HG03280 (cell line): ENCODE data around the gene P2RX3.
A peak's percentile ranks its signal among the peaks of the same experiment; 100 is the strongest.
"Not testable (repeated sequence)": the region's sequence is repeated elsewhere in the genome, so short reads cannot be mapped to it uniquely, and the experiment has no call there.

Source experiments
- ATAC-seq: cut with Tn5 transposase; IDR thresholded peaks from one replicate; pipeline ENCODE4 v1.9.1; 2021; ENCODE audit warnings: mild to moderate bottlenecking, moderate library complexity; ENCODE audit not compliant: unreplicated experiment

The P2RX3 gene

DNA sequence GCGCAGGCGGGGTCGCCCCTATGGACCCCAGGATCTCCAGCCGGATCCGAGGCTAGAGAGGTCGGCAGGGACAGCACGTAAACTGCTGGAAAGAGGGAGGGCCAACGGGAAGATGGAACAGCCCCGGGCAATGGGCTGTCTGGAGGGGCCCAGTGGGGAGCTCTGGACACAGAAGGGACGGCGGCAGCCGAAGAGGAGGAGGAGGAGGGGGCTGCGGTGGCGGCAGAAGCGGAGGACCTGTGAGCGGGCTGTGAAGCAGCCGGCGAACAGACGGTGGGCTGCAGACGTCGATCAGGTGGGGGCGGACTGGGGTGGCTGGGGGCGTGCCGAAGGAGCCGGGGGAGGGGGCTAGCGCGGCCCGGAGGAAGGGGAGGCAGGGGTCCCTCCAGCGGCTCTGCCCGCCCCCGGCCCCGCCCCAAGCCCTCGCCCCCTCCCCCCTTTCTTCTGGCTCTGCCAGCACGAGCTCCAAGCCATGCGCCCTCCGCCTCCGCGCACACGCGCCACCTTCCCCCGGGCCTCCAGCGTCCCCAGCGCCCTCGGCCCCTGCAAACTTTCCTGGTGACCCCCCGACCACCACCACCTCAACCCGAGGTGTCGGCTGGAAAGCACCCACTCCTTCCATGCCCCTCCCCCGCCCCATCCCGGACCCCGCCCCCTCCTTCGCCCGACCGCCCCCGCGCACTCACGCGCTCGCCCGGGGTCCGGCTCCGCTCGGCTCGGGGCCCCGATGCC, 13.8 kb upstream of the P2RX3 start:
- ATAC-seq, result peak; percentile 11

GRCh38 chr11:57324886-57325734, 13.0 kb upstream of the P2RX3 start, which contains the start of gene TNKS1BP1:
TSS of gene TNKS1BP1 (minus strand) at chr11:57324952. CDS start at chr11:57321885, 3,067 bp downstream.
- peak; percentile 90 for ATAC-seq

DNA sequence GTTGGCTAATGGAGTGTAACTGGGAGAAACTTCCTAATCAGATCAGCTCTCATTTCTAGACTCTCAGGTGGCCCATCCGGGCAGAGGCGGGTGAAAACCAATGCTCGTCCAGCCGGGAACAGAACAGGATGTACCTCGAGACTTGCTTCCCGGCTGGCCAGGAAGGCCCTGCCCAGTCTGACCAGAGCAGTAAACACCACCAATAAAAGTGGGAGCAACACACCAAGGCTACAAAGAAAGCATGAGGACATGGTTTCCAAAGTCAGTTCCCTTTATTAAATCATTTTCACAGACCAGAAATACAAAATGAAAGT, 12.5 kb upstream of the P2RX3 start:
- no peak for ATAC-seq

DNA sequence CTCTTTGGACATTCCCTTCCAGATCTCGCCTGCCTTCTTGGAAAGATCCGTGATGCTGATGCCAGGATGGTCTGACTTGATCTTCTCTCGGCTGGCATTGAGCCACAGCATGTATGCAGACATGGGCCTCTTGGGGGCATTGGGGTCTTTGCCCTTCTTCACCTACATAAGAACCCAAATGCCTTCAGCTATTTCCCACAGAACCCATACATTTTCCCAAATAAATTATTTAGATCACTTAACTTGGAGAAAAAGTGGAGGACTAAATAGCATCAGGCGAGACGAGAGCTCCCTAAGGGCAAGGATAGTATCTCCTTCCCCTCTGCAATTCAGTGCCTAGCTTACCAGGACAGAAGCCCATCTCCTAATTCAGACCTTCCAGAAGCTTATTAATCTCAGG, 10.4 kb upstream of the P2RX3 start:
- ATAC-seq, result no peak

DNA sequence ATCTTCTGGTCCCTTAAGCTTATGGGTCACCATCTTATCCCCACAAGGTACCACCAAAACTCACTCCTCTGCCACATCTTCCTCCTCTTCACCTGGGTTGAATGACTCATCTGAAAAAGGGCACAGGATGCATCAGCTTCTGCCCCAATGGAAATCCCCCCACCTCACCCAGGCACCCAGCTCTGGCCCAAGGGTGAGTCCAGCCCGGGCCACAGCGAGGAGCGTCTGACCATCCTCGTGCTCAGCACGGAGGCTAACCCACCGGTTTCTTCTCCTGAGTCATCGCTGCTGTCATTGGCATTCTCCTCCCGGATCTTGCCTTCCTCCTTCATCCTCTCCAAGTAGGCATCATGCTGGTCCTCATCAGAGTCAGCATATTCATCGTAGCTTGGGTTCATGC, 8.1 kb upstream of the P2RX3 start:
- ATAC-seq, result no peak

DNA sequence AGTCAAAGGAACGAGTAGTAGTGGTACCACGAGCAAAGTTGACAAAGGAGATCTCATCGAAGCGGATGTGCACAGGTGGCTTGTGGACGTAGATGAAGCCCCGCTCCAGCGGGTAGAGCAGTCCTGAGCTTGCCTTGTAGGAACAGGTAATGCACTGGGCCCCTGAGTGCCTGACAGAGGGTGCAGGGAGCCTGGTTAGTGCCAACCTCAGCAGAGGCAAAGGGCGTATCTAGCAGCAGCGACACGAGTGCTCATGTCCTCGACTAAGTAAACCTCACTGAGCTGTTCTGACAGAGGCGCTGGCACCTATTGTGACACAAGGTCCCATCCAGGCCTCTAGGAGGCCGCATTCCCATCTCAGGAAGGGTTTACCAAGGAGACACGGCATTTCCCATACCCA, 6.4 kb upstream of the P2RX3 start:
- ATAC-seq, result no peak

DNA sequence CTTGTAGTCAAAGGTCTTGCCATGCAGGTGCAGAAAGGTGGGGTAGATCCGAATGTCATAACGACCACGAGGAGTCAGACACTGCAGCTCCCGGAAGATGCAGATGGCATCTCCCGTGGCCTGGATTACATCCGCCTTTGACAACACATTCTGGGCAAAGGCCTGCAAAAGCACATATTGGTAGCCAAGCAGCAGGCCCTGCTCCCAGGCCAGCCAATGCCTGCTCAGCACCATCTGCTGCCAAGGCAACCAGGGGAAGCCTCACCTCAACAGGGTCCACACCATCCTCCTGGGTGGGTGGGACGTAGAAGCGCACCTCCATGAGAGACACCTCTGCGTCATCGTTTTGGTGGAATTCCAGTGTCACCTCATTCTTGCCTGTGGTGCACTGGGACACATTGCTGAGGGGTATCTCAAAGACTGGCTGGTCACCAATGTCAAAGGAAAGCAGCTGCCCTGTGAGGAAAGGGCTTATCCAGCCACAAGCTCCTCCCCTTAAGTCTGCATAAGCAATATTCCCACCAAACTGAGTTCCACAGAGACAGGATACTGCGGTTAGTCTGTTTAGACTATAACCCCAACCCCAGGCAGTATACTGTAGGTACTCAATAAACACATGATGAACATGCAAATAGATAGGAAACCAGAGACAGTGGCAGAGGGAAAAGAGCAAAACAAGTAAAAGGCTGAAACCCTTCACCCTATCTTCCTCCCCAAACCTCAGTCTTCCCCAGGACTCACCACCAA, 5.3 kb upstream of the P2RX3 start:
- no peak for ATAC-seq

DNA sequence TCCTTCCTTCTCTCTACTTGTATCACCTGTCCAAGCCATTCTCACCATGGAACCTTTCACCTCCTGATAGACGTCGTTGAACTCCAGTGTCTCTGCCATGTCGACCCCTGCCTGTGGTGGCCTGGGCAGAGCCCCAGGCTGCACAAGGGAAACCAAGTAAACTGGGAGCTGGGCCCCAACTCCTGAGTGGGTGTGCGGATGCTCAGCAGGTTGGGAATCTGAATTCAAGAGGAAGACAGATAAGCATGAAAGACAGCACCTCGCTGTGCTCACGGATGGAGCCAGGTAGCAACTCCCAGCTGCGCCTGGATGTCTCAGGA, 3.2 kb upstream of the P2RX3 start:
- ATAC-seq, result no peak

- peak; percentile 100 for ATAC-seq
These were observed 2.6 kb upstream of the P2RX3 start, which contains the start of gene SSRP1 for GRCh38 chr11:57335343-57336110. TSS of gene SSRP1 (minus strand) at chr11:57335892. CDS start at chr11:57335121, 771 bp downstream.

DNA sequence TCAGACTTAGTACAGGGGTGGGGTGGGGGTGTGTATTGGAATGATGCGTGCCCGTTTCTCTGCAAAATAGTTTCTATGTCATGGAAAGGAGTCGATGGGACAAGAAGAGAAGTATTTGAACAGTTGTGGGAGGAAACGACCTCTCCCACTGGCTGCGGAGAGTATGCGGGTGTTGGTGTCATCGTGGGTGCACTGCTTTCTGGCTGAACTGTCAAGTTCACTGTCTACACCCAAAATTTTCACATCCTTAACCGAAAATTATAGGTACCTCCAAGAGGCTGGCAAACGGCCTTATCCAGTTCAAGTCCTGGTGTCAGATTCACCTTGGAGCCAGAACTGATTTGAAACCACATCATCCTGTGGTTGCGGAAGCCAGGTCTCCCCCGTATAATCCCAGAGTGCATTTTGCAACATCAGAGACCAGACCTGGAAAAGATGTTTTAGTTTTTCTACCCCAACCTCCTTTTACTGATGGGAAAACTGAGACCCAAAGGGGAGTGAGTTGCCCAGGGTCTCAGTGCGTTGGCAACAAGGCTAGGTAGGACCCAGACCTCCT, 2.0 kb upstream of the P2RX3 start:
- ATAC-seq, result no peak

DNA sequence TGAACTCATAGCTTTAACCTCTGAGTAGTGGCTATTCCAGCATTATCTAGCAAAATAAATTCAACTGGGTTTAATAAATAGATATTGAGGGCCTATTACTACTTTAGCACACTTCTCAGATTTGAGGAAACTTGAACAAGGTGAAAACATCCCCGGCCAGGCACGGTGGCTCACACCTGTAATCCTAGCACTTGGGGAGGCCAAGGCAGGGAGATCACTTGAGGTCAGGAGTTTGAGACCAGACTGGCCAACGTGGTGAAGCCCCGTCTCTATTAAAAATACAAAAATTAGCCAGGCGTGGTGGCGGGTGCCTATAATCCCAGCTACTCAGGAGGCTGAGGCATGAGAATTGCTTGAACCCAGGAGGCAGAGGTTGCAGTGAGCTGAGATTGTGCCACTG, 1.3 kb upstream of the P2RX3 start:
- not testable (repeated sequence) for ATAC-seq

DNA sequence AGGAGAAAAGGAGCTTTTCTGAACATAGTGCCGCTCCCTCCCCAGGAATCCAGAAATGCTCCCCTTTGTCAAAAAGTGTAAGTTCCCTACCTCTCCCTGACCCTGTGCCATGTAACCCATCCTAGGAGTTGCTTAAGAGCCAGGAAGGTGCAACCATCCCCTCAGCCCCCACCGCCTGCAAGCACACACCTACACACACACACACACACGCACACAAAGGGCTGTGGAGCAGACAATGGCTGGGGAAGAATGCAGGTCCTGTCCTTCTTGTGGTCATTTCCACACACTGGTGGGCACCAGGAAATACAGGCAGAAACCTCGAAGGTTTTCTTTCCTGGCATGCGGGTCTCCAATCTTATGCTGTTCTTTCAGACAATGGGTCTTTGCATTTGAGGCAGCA, 1.2 kb downstream of the P2RX3 start:
- ATAC-seq, result no peak

- no peak for ATAC-seq
These were observed 2.0 kb downstream of the P2RX3 start for GRCh38 chr11:57340039-57340615.

GRCh38 chr11:57341250-57341808, 3.2 kb downstream of the P2RX3 start:
- ATAC-seq, result no peak

DNA sequence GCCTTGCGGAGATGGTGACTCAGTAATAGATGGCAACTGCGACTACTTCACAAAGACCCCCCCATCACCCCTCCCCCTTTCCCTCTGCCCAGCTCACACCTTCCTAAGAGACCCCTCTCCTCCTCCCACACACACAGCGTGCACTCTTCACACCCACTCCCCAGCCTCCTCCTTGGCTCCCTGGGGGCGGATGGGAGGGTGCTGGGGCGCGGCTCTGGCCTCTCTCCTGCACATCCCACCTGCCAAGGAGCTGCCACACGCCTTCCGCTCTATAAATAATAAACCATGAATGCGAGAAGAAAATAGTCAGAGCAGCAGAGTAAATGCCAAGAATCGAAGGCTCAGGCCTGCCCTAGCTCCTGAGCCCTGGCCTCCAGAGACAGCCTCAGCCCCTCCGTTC, 4.5 kb downstream of the P2RX3 start:
- ATAC-seq, result no peak

- no peak for ATAC-seq
These were observed 5.7 kb downstream of the P2RX3 start for GRCh38 chr11:57343825-57344224.

- no peak for ATAC-seq
These were observed 6.7 kb downstream of the P2RX3 start for GRCh38 chr11:57344826-57345225.

GRCh38 chr11:57345555-57346211, 7.5 kb downstream of the P2RX3 start:
- ATAC-seq, result peak; percentile 70

- ATAC-seq, result no peak
These were observed 9.2 kb downstream of the P2RX3 start for GRCh38 chr11:57347336-57347735.
